ENCODE results near the gene GLIPR1L1.
A peak's percentile ranks its signal among the peaks of the same experiment; 100 is the strongest.
"Not testable (repeated sequence)": the region's sequence is repeated elsewhere in the genome, so short reads cannot be mapped to it uniquely, and the experiment has no call there.

Gene GLIPR1L1
- long read RNA-seq, donor 1: 0 reads
- long read RNA-seq, donor 2: 0 reads
- long read RNA-seq, donor 3: 0 reads
- long read RNA-seq, donor 4: 0 reads
- long read RNA-seq, donor 5: 0 reads
- long read RNA-seq, donor 6: 0 reads
- long read RNA-seq, donor 7: 0 reads
- long read RNA-seq, donor 8: 0 reads

GRCh38 chr12:75334384-75335030, at the start of gene GLIPR1L1:
GLIPR1L1 (plus strand) TSS chr12:75334670; CDS start chr12:75334729, 59 bp downstream.
- peak; percentile 73 for DNase-seq

- DNase-seq: no peak
These were observed 45.6 kb upstream of the GLIPR1L1 start for GRCh38 chr12:75288860-75289259.

GRCh38 chr12:75289753-75290152, 44.7 kb upstream of the GLIPR1L1 start:
- DNase-seq: no peak

- DNase-seq: no peak
These were observed 43.5 kb upstream of the GLIPR1L1 start for GRCh38 chr12:75291014-75291413.

- DNase-seq: no peak
These were observed 40.1 kb upstream of the GLIPR1L1 start for GRCh38 chr12:75294336-75294735.

GRCh38 chr12:75294797-75295196, 39.7 kb upstream of the GLIPR1L1 start:
- DNase-seq: no peak

- DNase-seq: no peak
These were observed 32.2 kb upstream of the GLIPR1L1 start for GRCh38 chr12:75302225-75302624.

GRCh38 chr12:75302781-75303180, 31.7 kb upstream of the GLIPR1L1 start:
- DNase-seq: no peak

GRCh38 chr12:75305412-75306332, 28.8 kb upstream of the GLIPR1L1 start:
- no peak for DNase-seq

- DNase-seq: no peak
These were observed 26.2 kb upstream of the GLIPR1L1 start for GRCh38 chr12:75308279-75308678.

- no peak for DNase-seq
These were observed 23.1 kb upstream of the GLIPR1L1 start for GRCh38 chr12:75311369-75311768.

GRCh38 chr12:75315518-75315917, 19.0 kb upstream of the GLIPR1L1 start:
- DNase-seq: no peak

- no peak for DNase-seq
These were observed 16.7 kb upstream of the GLIPR1L1 start for GRCh38 chr12:75317784-75318183.

- no peak for DNase-seq
These were observed 12.0 kb upstream of the GLIPR1L1 start for GRCh38 chr12:75322464-75322863.

GRCh38 chr12:75323663-75324062, 10.8 kb upstream of the GLIPR1L1 start:
- no peak for DNase-seq

- DNase-seq: no peak
These were observed 6.8 kb upstream of the GLIPR1L1 start for GRCh38 chr12:75327642-75328041.

GRCh38 chr12:75329918-75330826, 4.3 kb upstream of the GLIPR1L1 start, which contains the start of gene CAPS2:
CAPS2 (minus strand) TSS chr12:75330324; CDS start chr12:75326498, 3,826 bp downstream.
- DNase-seq: peak; percentile 83

GRCh38 chr12:75337905-75338304, 3.4 kb downstream of the GLIPR1L1 start:
- no peak for DNase-seq

GRCh38 chr12:75341873-75342272, 7.4 kb downstream of the GLIPR1L1 start:
- DNase-seq: no peak

GRCh38 chr12:75345531-75345930, 11.1 kb downstream of the GLIPR1L1 start:
- DNase-seq: no peak

- DNase-seq: not testable (repeated sequence)
These were observed 11.7 kb downstream of the GLIPR1L1 start for GRCh38 chr12:75346215-75346614.

- no peak for DNase-seq
These were observed 15.5 kb downstream of the GLIPR1L1 start for GRCh38 chr12:75349946-75350345.

Measured in right kidney (tissue), 9 donors.